Body of pancreas (tissue), 4 donors: ENCODE results near the gene CYP1A2.
A peak's percentile ranks its signal among the peaks of the same experiment; 100 is the strongest.

ENCODE experiments used
- POLR2A ChIP-seq, 3 donors: fragments of 450-650 bp; IDR thresholded peaks; one replicate each; pipeline ENCODE4 v1.6.1; 2016; ENCODE audit warnings: antibody characterized with exemption in 3 of 3, mild to moderate bottlenecking in 2 of 3
- TF ChIP-seq, protein P1 (sequence below), 7 experiments: fragments of 450-650 bp in 4 of 7; fragments of 200-600 bp in 3 of 7; sonication (generic) in 3 of 7; IDR thresholded peaks; one replicate each; pipeline ENCODE4 v1.5.1; 2016 to 2019; ENCODE audit warnings: antibody characterized with exemption in 7 of 7

DNA sequence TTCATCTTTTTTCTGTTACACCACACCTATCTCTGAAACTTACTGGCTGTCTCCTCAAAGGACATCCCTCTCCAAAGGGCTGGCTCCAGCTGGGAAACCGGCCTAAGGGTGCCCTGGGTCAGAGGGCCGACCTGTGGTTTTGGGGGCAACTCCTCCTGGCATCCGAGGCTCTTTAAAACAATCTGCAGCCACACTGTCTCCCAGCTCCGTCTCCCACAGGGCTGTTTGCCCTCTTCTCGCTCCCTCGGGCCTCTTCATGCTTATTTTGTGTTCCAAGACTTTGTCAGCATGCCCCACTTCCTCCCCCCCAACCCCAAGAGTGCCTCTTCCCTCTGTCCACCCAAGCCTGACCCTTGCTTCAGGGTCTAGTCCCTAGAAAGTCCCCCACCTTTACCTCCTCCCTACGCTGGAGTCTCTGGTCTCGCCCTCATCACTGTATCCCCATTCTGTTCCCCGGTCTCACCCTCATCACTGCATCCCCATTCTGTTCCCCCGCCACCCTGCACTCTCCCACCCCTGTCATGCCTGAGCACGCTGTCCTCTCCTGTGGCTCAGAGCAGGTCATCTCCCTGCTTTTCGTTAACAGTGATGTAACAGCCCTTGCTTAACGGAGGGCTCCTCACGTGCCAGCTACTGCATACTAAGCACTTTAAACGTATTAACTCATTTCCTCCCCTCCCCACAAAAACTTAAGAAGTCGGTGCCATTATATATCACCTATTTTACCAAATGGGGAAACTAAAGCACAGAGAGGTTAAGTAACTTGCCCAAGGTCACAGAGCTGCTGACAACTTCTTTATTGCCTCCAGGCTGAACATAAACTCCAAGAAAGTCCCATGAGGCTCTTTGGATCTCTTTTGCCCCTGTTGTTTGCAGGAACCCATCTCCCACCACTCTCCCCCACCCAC, 32.1 kb downstream of the CYP1A2 start:
- TF ChIP-seq, protein P1, sequence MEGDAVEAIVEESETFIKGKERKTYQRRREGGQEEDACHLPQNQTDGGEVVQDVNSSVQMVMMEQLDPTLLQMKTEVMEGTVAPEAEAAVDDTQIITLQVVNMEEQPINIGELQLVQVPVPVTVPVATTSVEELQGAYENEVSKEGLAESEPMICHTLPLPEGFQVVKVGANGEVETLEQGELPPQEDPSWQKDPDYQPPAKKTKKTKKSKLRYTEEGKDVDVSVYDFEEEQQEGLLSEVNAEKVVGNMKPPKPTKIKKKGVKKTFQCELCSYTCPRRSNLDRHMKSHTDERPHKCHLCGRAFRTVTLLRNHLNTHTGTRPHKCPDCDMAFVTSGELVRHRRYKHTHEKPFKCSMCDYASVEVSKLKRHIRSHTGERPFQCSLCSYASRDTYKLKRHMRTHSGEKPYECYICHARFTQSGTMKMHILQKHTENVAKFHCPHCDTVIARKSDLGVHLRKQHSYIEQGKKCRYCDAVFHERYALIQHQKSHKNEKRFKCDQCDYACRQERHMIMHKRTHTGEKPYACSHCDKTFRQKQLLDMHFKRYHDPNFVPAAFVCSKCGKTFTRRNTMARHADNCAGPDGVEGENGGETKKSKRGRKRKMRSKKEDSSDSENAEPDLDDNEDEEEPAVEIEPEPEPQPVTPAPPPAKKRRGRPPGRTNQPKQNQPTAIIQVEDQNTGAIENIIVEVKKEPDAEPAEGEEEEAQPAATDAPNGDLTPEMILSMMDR (IDR thresholded peaks at IDR 0.05) = no peak
- TF ChIP-seq POLR2A (IDR thresholded peaks at IDR 0.05) = peak in 1 of 3 donors; percentile 41
